Esophagus muscularis mucosa (tissue), 4 donors: Measurements from ENCODE around the gene PSME1. TPM values are rescaled to one million over a fixed set of nuclear protein-coding genes. Genes with fewer than 3 reads are reported as not detected.
A peak's percentile ranks its signal among the peaks of the same experiment; 100 is the strongest.

ENCODE experiments used
- DNase-seq: peaks from one replicate; pipeline ENCODE4 v3.0.0-alpha.2; 2017; ENCODE audit errors: extremely low spot score
- H3K27ac ChIP-seq, 4 donors: fragments of 200-600 bp; sonication (generic); replicated peaks in 1 of 4; 1 replicate in 3 of 4; 2 replicates in 1 of 4; pipeline ENCODE4 v1.5.1; 2016 to 2019; ENCODE audit warnings: mild to moderate bottlenecking in 1 of 4
- H3K27me3 ChIP-seq, 4 donors: fragments of 200-600 bp; sonication (generic); one replicate each; pipeline versions ENCODE4 v1.5.1 to v1.6.0; 2016 to 2019
- H3K36me3 ChIP-seq, 4 donors: fragments of 200-600 bp; sonication (generic); one replicate each; pipeline ENCODE4 v1.5.1; 2016 to 2019
- H3K4me1 ChIP-seq, 4 donors: fragments of 200-600 bp; sonication (generic); one replicate each; pipeline ENCODE4 v1.5.1; 2016 to 2019
- H3K4me3 ChIP-seq, 4 donors: fragments of 200-600 bp; sonication (generic); 1 replicate in 2 of 4; 2 replicates in 2 of 4; pipeline ENCODE4 v1.5.1; 2016 to 2019; ENCODE audit warnings: mild to moderate bottlenecking in 4 of 4, moderate library complexity in 1 of 4
- H3K9me3 ChIP-seq, 4 donors: fragments of 200-600 bp; sonication (generic); 1 replicate in 3 of 4; 2 replicates in 1 of 4; pipeline ENCODE4 v1.5.1; 2016 to 2019
- CTCF ChIP-seq, 3 experiments: fragments of 200-600 bp in 2 of 3; fragments of 450-650 bp in 1 of 3; sonication (generic) in 2 of 3; IDR thresholded peaks; one replicate each; pipeline ENCODE4 v1.5.1; 2017 to 2019; ENCODE audit warnings: antibody characterized with exemption in 3 of 3, mild to moderate bottlenecking in 2 of 3, moderate library complexity in 1 of 3
- EP300 ChIP-seq: sonication (generic); formaldehyde crosslinking; IDR thresholded peaks from one replicate; pipeline ENCODE4 v1.6.1; 2017; ENCODE audit warnings: antibody characterized with exemption
- POLR2A ChIP-seq: fragments of 450-650 bp; IDR thresholded peaks from one replicate; pipeline ENCODE4 v1.6.1; 2017; ENCODE audit warnings: antibody characterized with exemption, moderate library complexity, mild to moderate bottlenecking, low read depth
- POLR2AphosphoS5 ChIP-seq, 2 donors: sonication (generic); formaldehyde crosslinking; IDR thresholded peaks; one replicate each; pipeline ENCODE4 v1.6.1; 2017; ENCODE audit warnings: antibody characterized with exemption in 2 of 2
- WGBS: methylation state at CpG from one replicate; pipeline ENCODE4 v1.1.5; 2018; 5-methylcytosine and 5-hydroxymethylcytosine counted together
- intact Hi-C: fragments of 100-400 bp; cut with DNase I; formaldehyde crosslinking; loops from one replicate; pipeline ENCODE4 v1.15.1; 2023
- total RNA-seq, 4 donors: library from RNA; depleted of rRNA; stranded (reverse); fragments of >200 nt; gene quantifications; one replicate each; pipeline versions ENCODE4 v1.1.0 to v1.2.1, GENCODE V29; 2016

The PSME1 gene
- total RNA-seq, 4 donors from 2014 or later, result 129 to 158 (median 143) TPM

GRCh38 chr14:24137529-24138395 is 1.8 kb downstream of the PSME1 start:
- intact Hi-C loops, result no loop called here
- peaks cover 45 to 64% (median 58%) of the 10 kb centered on the region in 4 donors for H3K4me1 ChIP-seq

GRCh38 chr14:24138396-24139271 is 2.6 kb downstream of the PSME1 start:
- WGBS, result 79% methylated on average over 13 of the region's 13 CpGs
- no peaks in the 10 kb centered on the region for H3K27me3 ChIP-seq
- H3K36me3 ChIP-seq, result peaks cover 10 to 29% (median 24%) of the 10 kb centered on the region in 4 donors
- H3K27ac ChIP-seq, result peak overlapping the region in 3 of 4 donors; percentile 91 to 94 (median 92)
- no peak for DNase-seq
- no peak overlapping the region for H3K4me3 ChIP-seq
- H3K9me3 ChIP-seq, result no peaks in the 10 kb centered on the region
- intact Hi-C loops, result no loop called here
- H3K4me1 ChIP-seq, result peaks cover 45 to 64% (median 58%) of the 10 kb centered on the region in 4 donors
- TF ChIP-seq POLR2AphosphoS5 (IDR thresholded peaks at IDR 0.05), result no peak
- no peak for TF ChIP-seq EP300

More at GRCh38 chr14:24137529-24138395, 1.8 kb downstream of the PSME1 start:
- Histone ChIP-seq H3K27ac (peak overlapping the region; percentile 89 to 96 (median 92)), H3K4me3 (no peak overlapping the region), H3K27me3 (no peaks in the 10 kb centered on the region), H3K36me3 (peaks cover 10 to 25% (median 24%) of the 10 kb centered on the region in 4 donors), H3K9me3 (no peaks in the 10 kb centered on the region)
- TF ChIP-seq EP300 (no peak), POLR2A (no peak), POLR2AphosphoS5 (IDR thresholded peaks at IDR 0.05) (no peak), CTCF (IDR thresholded peaks at IDR 0.05) (no peak)
- no peak for DNase-seq
- WGBS, result 86% methylated on average over 8 of the region's 8 CpGs

GRCh38 chr14:24139272-24139934 is 3.4 kb downstream of the PSME1 start:
- Histone ChIP-seq H3K4me1 (peaks cover 45 to 64% (median 58%) of the 10 kb centered on the region in 4 donors), H3K27me3 (no peaks in the 10 kb centered on the region), H3K36me3 (peaks cover 10 to 35% (median 28%) of the 10 kb centered on the region in 4 donors), H3K9me3 (no peaks in the 10 kb centered on the region), H3K27ac (peak overlapping the region; percentile 90 to 94 (median 92)), H3K4me3 (peak overlapping the region in 3 of 4 donors; percentile 70 to 81 (median 70))
- TF ChIP-seq EP300, result no peak
- no peak for TF ChIP-seq POLR2A
- no peak for TF ChIP-seq POLR2AphosphoS5 (IDR thresholded peaks at IDR 0.05)
- no peak for TF ChIP-seq CTCF (IDR thresholded peaks at IDR 0.05)
- no peak for DNase-seq
- intact Hi-C loops, result no loop called here
- 84% methylated on average over 9 of the region's 9 CpGs for WGBS

GRCh38 chr14:24141097-24141880 is 5.3 kb downstream of the PSME1 start, which contains the start of gene EMC9:
Gene EMC9 (minus strand): TSS chr14:24141591. CDS start chr14:24141304, 287 bp downstream.
- Histone ChIP-seq H3K27ac (peak within 1 kb of the TSS; percentile 90 to 94 (median 92)), H3K9me3 (no peaks in the 10 kb centered on the region), H3K27me3 (no peaks in the 10 kb centered on the region), H3K4me1 (peaks cover 48 to 73% (median 66%) of the 10 kb centered on the region in 4 donors), H3K4me3 (peak within 1 kb of the TSS; percentile 70 to 81 (median 74)), H3K36me3 (peaks cover 10 to 35% (median 28%) of the 10 kb centered on the region in 4 donors)
- 0% methylated on average over 4 of the region's 65 CpGs for WGBS
- intact Hi-C loops, result loop anchor here (10.0 kb wide), 1 partner anchor 294 kb away; no protein-coding TSS in a partner anchor
- peak; percentile 40 to 64 (median 64) for TF ChIP-seq CTCF (IDR thresholded peaks at IDR 0.05)
- TF ChIP-seq POLR2AphosphoS5 (IDR thresholded peaks at IDR 0.05), result peak; percentile 89 to 94
- no peak for TF ChIP-seq EP300
- TF ChIP-seq POLR2A, result peak; percentile 74
- DNase-seq, result peak; percentile 100
